Head of caudate nucleus (tissue), 42 donors: Measurements from ENCODE around the gene CALCB.

Experiments
- DNase-seq, 42 donors: peaks; one replicate each; pipeline versions ENCODE4 v3.0.0 to v3.0.0-alpha.2; 2020 to 2021; ENCODE audit warnings: mixed read lengths in 7 of 42
- intact Hi-C: fragments of 100-400 bp; cut with DNase I; formaldehyde crosslinking; loops from one replicate; pipeline ENCODE4 v1.15.0; 2022

Gene CALCB

DNA sequence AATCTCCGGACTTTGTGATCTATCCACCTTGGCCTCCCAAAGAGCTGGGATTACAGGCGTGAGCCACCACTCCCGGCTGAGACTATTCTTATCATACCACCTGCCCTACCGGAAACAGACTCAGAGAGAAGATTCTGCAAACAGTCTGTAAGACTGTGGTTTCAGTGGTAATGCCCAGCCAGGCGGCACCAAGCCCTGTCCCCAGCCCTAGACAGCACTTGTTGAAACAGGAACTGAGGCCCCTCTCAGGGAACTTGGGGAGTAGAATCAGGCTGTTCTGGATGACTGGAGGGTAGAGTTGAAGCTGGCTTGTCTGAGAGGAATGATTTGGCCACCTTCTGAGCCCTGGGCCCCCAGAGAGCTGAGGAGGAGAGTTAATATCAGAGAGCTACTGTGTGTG, 40.0 kb downstream of the CALCB start:
- DNase-seq: peak in 2 of 42 donors; percentile 11 to 20
- intact Hi-C loops: no loop called here

DNA sequence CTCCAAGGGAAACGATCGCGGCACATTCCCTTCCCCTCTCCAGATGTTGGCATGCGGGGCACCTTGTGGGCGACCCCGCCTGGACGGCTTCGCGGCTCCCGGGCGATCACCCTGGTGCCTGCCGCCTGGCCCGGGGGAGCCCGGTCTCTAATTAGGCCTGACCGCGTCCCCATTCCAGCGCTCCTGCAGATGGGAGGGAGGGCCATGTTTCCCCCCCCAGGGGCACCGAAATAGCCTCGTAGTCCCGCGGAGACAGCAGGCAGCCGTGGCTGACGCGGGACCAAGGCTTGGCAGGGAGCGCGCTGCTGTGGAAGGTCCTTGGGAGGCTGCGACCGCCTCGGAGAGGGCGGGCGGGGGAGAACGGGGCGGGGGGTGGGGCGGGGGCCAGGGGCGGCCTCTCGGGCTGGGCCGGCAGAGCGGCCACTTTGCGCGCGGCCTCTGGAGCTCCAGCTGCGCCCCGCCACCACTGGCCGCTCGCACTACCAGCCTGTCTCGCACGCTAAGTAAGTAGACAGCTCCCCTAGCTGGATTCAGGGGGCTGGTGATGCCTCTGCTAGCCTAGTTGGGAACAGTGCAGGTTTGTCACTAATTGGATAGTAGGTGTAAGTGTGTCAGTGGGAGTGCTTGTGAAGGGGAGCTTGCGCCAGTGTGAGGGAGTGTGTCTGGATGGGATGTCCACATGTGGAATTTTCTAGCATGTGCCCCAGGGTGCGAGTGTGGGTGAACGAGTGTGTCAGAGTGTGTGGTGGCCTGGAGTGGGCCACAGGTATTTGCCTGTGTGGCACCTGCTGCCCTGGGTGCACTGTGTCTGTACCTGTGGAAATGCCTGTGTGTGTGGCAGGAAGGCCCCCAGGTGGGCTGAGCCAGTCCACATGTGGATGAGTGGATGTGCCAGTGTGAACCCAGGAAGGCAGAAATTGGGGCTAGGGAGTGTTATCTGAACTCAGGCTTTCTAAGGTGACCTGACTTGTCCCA, 41.4 kb downstream of the CALCB start, which contains the start of gene INSC:
INSC (plus strand) TSS at position 423 of the 975 bp plus-strand sequence. CDS start 34,252 bp downstream, outside the sequence.
- intact Hi-C loops: no loop called here
- DNase-seq: peak in 22 of 42 donors; percentile 10 to 54 (median 27)

DNA sequence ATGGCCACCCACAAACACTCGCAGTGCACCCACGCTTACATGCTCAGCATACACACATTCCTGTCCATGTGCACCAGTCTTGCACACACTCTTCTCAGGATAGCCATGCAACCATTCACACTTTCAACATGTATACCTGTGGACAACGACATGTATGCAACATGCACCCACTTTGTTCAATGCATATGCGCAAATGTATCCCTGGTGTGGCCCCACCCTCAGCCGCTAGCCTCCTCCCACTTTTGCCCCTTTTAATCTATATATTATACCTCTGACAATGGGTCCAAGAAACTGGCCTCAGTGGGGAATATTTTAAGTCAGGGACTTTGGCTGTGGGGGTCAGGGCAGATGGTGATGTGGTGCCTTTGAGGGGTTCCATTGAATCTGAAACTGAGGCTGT, 42.3 kb downstream of the CALCB start:
- intact Hi-C loops: no loop called here
- no peak for DNase-seq

DNA sequence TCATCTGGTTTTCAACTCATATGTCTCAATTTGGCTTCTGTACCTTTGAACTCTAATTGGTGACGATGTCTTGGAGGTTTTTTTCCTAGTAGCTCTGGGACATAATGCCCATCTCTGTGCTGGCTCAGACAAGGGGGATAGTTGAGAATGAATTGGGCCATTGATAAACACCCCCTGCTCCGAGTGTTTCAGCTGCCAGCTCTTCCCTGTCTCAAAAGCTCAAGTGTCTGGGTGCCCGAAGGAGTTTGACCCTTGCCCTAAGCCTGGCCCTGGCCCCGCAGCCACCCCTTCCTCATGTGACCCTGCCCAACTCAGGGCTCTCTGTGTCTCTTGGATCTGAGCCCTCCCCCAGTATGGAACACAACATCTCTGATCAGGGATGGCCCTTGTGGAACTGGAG, 44.4 kb downstream of the CALCB start:
- intact Hi-C loops: no loop called here
- DNase-seq: peak in 35 of 42 donors; percentile 15 to 75 (median 39)

DNA sequence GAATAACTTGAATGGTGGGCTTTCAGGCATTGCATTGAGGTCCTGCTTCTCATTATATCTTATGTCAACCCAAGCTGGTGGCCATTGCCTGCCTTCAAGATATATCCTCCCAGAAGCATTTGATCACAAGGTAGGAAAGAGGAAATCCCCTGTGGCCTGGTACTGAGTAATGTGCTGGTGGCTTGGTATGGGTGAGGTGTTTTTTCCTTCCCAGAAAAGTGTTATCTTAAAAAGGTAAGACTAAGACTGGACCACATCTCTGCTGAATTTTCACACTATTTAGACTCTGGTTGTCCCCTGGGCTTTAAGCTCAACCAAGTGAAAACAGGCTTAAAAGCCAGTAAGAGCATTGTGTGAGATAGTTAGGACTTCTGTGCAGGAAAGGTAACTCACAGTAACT, 45.0 kb downstream of the CALCB start:
- no peak for DNase-seq
- intact Hi-C loops: no loop called here

DNA sequence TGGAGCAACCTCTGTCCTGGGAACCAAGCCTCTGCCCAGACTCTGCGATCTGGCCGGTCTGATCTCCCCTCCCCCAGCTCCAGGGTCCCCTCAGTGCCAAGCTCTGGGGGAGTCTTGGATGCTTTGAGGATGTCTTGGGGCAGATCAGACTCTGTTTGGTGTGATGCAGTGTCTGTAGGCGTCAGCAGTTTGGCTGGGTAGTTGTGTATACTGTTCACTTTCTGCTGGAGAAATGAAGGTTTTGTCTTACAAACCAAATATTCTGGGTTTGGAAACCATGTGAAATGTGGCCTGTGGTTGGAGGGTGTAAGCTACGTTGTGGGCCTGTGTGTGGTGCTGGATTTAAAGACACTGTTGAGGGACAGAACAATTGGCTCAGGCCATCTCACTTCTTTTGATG, 46.0 kb downstream of the CALCB start:
- intact Hi-C loops: no loop called here
- no peak for DNase-seq

DNA sequence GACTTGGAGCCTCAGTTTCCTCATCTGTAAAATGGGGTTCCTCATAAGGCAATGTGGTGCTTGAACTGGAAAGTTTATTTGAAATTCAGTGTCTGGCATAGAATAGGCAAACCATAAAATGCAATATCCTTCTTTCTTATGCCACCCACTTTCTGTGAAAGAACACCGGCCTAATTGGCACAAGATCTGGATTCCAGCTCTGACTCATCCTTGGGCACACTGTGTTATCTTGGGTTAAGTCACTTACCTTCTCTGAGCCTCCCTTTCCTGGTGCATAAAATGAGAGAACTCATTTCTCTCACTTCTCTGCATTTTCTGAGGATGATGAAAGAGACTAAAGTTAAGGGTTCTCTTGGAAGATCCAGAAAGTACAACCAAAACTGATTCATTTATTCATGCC, 46.4 kb downstream of the CALCB start:
- intact Hi-C loops: no loop called here
- no peak for DNase-seq

DNA sequence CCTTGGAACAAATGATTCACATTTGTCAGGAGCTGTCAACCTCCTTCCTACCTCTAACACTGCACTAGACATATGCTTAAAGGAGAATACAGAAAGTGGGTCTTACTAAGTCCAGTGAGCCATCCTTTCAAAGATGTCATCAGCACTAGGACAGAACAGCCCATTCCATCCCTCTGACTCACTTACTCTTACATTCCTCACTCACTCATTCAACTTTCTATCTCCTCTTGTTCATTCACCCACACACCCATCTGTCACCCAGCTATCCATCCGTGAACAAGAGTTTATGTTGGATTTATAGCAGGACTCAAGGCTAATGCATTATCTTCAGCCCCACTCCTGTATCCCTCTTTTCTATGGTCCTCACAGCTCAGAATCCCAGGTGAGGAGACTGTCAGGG, 50.5 kb downstream of the CALCB start:
- DNase-seq: no peak
- intact Hi-C loops: no loop called here

DNA sequence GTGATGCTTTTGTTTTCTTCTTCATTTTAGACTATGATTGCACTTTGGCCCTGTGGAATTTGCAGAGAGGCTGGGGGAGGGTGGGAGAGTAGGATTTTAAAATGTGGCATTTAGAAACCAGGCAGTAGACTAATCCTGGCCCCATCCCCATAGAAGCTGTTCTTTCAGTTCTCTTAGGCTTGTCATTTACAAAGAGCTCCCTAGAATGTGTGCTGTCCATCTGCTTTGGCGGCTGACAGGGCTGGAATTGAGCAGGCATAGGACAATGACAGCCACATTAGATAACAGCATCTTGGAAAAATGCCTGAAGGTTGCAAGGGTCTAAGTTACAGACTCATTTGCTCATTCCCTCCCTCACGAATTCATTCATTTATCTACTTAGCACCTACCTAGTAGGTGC, 51.1 kb downstream of the CALCB start:
- intact Hi-C loops: no loop called here
- no peak for DNase-seq

DNA sequence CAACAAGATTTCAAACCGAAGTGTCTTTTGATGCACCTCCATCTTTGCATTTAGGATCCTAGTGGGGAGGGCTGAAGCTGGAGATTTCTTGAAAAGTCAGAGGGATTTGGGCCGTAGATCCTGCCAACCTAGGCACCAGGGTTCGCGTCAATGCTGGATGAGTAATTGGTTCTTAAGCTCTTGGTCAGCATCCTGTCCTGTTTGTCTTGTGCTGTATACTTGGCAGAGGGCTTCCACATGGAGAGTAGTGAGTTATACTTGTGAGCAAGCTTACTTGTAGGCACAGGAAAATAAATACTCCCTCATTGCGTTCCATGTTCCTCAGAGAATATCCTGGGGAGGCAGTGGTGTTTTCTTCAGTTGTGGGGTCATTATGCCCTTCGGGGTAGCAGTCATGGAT, 53.9 kb downstream of the CALCB start:
- no peak for DNase-seq
- intact Hi-C loops: no loop called here
